ENCODE data around the gene KCNIP4.

GRCh38 chr4:21420166-21420565, 528.4 kb downstream of the KCNIP4 start:
- TF ChIP-seq CTCF (optimal IDR thresholded peaks at IDR 0.05 in 1 of 3, IDR thresholded peaks at IDR 0.05 in 1 of 3, conservative IDR thresholded peaks at IDR 0.05 in 1 of 3; ENCODE audit: extremely low read depth in 1 of 3, insufficient read depth in 2 of 3, low read length in 3 of 3) (no peak), EZH2 (IDR thresholded peaks at IDR 0.05; ENCODE audit: low read length) (no peak)

All from keratinocyte (primary cell).